Esophagus muscularis mucosa (tissue), 4 donors: ENCODE results near the gene RCVRN. TPM values are rescaled to one million over a fixed set of nuclear protein-coding genes. Genes with fewer than 3 reads are reported as not detected.

Experiments used
- DNase-seq: peaks from one replicate; pipeline ENCODE4 v3.0.0-alpha.2; 2017; ENCODE audit errors: extremely low spot score
- H3K27ac ChIP-seq, 4 donors: fragments of 200-600 bp; sonication (generic); replicated peaks in 1 of 4; 1 replicate in 3 of 4; 2 replicates in 1 of 4; pipeline ENCODE4 v1.5.1; 2016 to 2019; ENCODE audit warnings: mild to moderate bottlenecking in 1 of 4
- H3K27me3 ChIP-seq, 4 donors: fragments of 200-600 bp; sonication (generic); one replicate each; pipeline versions ENCODE4 v1.5.1 to v1.6.0; 2016 to 2019
- H3K36me3 ChIP-seq, 4 donors: fragments of 200-600 bp; sonication (generic); one replicate each; pipeline ENCODE4 v1.5.1; 2016 to 2019
- H3K4me1 ChIP-seq, 4 donors: fragments of 200-600 bp; sonication (generic); one replicate each; pipeline ENCODE4 v1.5.1; 2016 to 2019
- H3K4me3 ChIP-seq, 4 donors: fragments of 200-600 bp; sonication (generic); 1 replicate in 2 of 4; 2 replicates in 2 of 4; pipeline ENCODE4 v1.5.1; 2016 to 2019; ENCODE audit warnings: mild to moderate bottlenecking in 4 of 4, moderate library complexity in 1 of 4
- H3K9me3 ChIP-seq, 4 donors: fragments of 200-600 bp; sonication (generic); 1 replicate in 3 of 4; 2 replicates in 1 of 4; pipeline ENCODE4 v1.5.1; 2016 to 2019
- EP300 ChIP-seq: sonication (generic); formaldehyde crosslinking; IDR thresholded peaks from one replicate; pipeline ENCODE4 v1.6.1; 2017; ENCODE audit warnings: antibody characterized with exemption
- POLR2A ChIP-seq: fragments of 450-650 bp; IDR thresholded peaks from one replicate; pipeline ENCODE4 v1.6.1; 2017; ENCODE audit warnings: antibody characterized with exemption, moderate library complexity, mild to moderate bottlenecking, low read depth
- POLR2AphosphoS5 ChIP-seq, 2 donors: sonication (generic); formaldehyde crosslinking; IDR thresholded peaks; one replicate each; pipeline ENCODE4 v1.6.1; 2017; ENCODE audit warnings: antibody characterized with exemption in 2 of 2
- WGBS: methylation state at CpG from one replicate; pipeline ENCODE4 v1.1.5; 2018; 5-methylcytosine and 5-hydroxymethylcytosine counted together
- intact Hi-C: fragments of 100-400 bp; cut with DNase I; formaldehyde crosslinking; loops from one replicate; pipeline ENCODE4 v1.15.1; 2023
- total RNA-seq, 4 donors: library from RNA; depleted of rRNA; stranded (reverse); fragments of >200 nt; gene quantifications; one replicate each; pipeline versions ENCODE4 v1.1.0 to v1.2.1, GENCODE V29; 2016
- TF ChIP-seq, protein P1 (sequence below), 3 experiments: fragments of 200-600 bp in 2 of 3; fragments of 450-650 bp in 1 of 3; sonication (generic) in 2 of 3; IDR thresholded peaks; one replicate each; pipeline ENCODE4 v1.5.1; 2017 to 2019; ENCODE audit warnings: antibody characterized with exemption in 3 of 3, mild to moderate bottlenecking in 2 of 3, moderate library complexity in 1 of 3

Gene RCVRN
- total RNA-seq, 4 donors from 2014 or later: 0.52 TPM; not detected in 3

DNA sequence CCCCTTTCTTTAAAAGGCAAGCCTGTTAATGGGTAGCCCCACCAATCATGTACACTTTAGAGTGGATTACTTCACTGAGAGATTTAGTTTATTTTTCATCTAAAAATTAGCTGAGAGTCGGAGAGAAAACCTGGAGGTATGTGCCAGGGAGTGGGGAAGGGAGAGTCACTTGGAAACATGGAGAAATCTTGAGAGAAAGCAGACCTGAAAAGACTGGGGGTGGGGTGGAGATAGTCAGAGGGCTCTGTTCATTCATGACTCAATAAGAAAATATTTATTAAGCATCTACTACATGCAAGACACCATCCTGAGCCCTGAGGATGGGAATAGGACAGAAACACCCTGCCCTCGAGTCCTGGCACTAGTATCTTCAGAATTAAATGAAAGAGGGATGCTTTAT is 27.4 kb upstream of the RCVRN start:
- TF ChIP-seq EP300: no peak
- TF ChIP-seq POLR2AphosphoS5 (IDR thresholded peaks at IDR 0.05): no peak
- TF ChIP-seq, protein P1, sequence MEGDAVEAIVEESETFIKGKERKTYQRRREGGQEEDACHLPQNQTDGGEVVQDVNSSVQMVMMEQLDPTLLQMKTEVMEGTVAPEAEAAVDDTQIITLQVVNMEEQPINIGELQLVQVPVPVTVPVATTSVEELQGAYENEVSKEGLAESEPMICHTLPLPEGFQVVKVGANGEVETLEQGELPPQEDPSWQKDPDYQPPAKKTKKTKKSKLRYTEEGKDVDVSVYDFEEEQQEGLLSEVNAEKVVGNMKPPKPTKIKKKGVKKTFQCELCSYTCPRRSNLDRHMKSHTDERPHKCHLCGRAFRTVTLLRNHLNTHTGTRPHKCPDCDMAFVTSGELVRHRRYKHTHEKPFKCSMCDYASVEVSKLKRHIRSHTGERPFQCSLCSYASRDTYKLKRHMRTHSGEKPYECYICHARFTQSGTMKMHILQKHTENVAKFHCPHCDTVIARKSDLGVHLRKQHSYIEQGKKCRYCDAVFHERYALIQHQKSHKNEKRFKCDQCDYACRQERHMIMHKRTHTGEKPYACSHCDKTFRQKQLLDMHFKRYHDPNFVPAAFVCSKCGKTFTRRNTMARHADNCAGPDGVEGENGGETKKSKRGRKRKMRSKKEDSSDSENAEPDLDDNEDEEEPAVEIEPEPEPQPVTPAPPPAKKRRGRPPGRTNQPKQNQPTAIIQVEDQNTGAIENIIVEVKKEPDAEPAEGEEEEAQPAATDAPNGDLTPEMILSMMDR (IDR thresholded peaks at IDR 0.05): no peak
- TF ChIP-seq POLR2A: no peak
- no peak for DNase-seq
- intact Hi-C loops: no loop called here
- Histone ChIP-seq H3K27me3 (no peaks in the 10 kb centered on the region), H3K36me3 (peaks cover 0 to 17% (median 7%) of the 10 kb centered on the region in 4 donors), H3K4me1 (peaks cover 7 to 27% (median 25%) of the 10 kb centered on the region in 4 donors), H3K27ac (no peak overlapping the region), H3K4me3 (no peak overlapping the region), H3K9me3 (no peaks in the 10 kb centered on the region)
- WGBS: 78% methylated on average over 2 of the region's 2 CpGs

DNA sequence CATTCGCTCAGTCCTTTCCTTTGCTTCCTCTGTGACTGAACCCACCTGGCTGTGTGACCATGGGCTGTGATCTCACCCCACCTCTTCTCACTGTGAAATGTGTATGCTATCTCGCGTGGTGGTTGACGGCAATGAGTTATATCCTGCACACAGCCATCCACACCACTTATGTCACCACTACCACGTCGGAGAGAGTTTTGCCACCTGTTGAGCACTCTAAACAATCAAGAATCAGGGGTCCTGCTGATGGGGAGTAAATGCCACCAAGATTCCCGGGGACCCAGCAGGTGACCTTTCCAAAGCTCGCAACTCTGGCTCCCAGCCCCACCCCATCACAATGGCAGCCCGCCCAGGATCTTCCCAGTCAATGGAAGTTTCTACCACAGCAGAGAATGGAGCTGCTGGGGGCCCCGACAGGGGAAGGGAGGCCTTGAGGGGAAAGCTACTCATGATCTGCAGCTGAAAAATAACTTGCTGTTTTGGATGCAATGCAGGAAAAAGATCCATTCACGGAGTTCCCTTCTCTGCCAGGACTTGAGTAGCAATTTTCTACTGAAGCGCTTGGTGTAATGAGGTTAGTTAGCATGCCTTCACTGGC is 26.2 kb upstream of the RCVRN start:
- Histone ChIP-seq H3K4me1 (peaks cover 0 to 16% (median 12%) of the 10 kb centered on the region in 4 donors), H3K4me3 (no peak overlapping the region), H3K27me3 (no peaks in the 10 kb centered on the region), H3K9me3 (no peaks in the 10 kb centered on the region), H3K36me3 (peaks cover 0 to 22% (median 11%) of the 10 kb centered on the region in 4 donors), H3K27ac (no peak overlapping the region)
- intact Hi-C loops: no loop called here
- TF ChIP-seq POLR2AphosphoS5 (IDR thresholded peaks at IDR 0.05) (no peak), EP300 (no peak), POLR2A (no peak)
- TF ChIP-seq, protein P1 (IDR thresholded peaks at IDR 0.05): no peak
- 76% methylated on average over 9 of the region's 12 CpGs for WGBS
- no peak for DNase-seq

DNA sequence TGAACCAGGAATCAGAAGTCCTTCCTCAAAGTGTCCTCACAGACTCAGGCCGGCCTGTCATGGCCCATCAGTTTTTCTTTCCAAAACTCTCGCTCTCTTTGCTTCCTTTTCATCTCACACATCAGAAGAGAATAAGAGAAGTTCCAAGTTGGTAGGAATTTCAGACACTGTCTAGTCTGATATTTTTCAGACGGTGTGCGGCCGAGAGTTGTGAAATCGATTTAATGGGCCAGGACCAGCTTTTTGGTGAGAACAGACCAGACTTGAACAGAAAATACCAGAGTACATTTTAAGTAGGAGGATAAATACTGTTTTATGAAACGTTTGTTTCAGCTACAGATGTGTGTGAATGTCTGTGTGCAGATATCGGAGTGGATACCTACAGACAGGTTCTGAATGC is 24.8 kb upstream of the RCVRN start:
- intact Hi-C loops: loop anchor here (2.0 to 10.0 kb wide), 4 partner anchors 199 to 685 kb away; no protein-coding TSS in a partner anchor

DNA sequence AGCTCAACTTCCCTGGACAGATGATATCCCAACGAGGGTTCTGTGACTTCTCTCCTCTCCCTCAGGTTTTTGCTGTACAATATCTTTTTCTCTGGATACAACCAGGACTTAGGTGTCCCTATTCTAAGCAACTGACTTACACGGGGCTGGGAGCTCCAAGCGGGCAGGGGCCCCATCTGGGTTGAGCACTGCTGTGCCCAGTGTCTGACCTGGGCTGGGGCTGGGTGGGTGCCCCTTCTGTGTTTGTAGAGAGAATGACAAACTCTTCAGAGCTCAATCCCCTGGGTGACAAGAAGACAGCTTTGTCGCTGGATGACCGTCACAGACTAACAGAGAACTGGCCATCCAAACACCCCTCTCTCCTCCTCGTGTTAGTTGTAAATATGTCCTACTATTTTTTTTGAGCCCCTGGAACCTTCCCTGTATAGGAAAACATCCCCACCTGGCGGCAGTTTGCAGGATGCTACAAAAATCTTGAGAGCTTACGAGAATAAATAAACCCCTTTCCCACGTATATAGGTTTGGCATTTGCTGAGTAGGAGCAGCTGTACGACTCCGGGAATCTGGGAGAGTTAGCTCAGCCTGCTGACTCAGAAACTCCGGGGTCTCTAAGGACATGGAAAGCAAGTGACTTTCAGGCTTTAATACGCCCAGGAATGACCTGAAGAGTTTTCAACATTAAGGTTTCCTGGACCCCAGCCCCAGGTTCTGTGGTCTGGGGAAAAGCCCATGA is 23.7 kb upstream of the RCVRN start:
- WGBS: 31% methylated on average over 13 of the region's 13 CpGs
- no peak overlapping the region for H3K4me3 ChIP-seq
- peaks cover 0 to 20% (median 15%) of the 10 kb centered on the region in 4 donors for H3K4me1 ChIP-seq
- intact Hi-C loops: loop anchor here (2.0 to 10.0 kb wide), 4 partner anchors 198 to 686 kb away; no protein-coding TSS in a partner anchor
- TF ChIP-seq POLR2AphosphoS5 (IDR thresholded peaks at IDR 0.05) (no peak), EP300 (no peak)
- TF ChIP-seq, protein P1 (IDR thresholded peaks at IDR 0.05): peak; percentile 36 to 59 (median 41)
- no peak for DNase-seq
- no peaks in the 10 kb centered on the region for H3K27me3 ChIP-seq
- peaks cover 0 to 23% (median 12%) of the 10 kb centered on the region in 4 donors for H3K36me3 ChIP-seq
- no peaks in the 10 kb centered on the region for H3K9me3 ChIP-seq
- H3K27ac ChIP-seq: peak overlapping the region in 1 of 4 donors; percentile 36

More for the DNA sequence above, 24.8 kb upstream of the RCVRN start:
- peaks cover 0 to 15% (median 13%) of the 10 kb centered on the region in 4 donors for H3K4me1 ChIP-seq
- no peaks in the 10 kb centered on the region for H3K9me3 ChIP-seq
- no peaks in the 10 kb centered on the region for H3K27me3 ChIP-seq
- no peak for DNase-seq
- TF ChIP-seq EP300: no peak
- TF ChIP-seq, protein P1 (IDR thresholded peaks at IDR 0.05): no peak
- TF ChIP-seq POLR2AphosphoS5 (IDR thresholded peaks at IDR 0.05): peak in 1 of 2 donors; percentile 11
- TF ChIP-seq POLR2A: no peak
- peak overlapping the region in 2 of 4 donors; percentile 34 to 51 for H3K27ac ChIP-seq
- 78% methylated on average over 8 of the region's 8 CpGs for WGBS
- no peak overlapping the region for H3K4me3 ChIP-seq
- H3K36me3 ChIP-seq: peaks cover 0 to 31% (median 16%) of the 10 kb centered on the region in 4 donors
